Glutamatergic neuron (in vitro differentiated cells): Measurements from ENCODE around the gene FNIP1. TPM values are rescaled to one million over a fixed set of nuclear protein-coding genes. Genes with fewer than 3 reads are reported as not detected.

ENCODE experiments used
- DNase-seq: peaks from one replicate; pipeline ENCODE4 v3.0.0; 2022
- H3K27ac Mint-ChIP-seq: one replicate; pipeline ENCODE4 v1.8.0; 2020; ENCODE audit warnings: mild to moderate bottlenecking, mixed read lengths, inconsistent platforms; ENCODE audit not compliant: unreplicated experiment
- H3K27me3 Mint-ChIP-seq: one replicate; pipeline ENCODE4 v1.8.0; 2020; ENCODE audit warnings: mild to moderate bottlenecking, moderate library complexity, mixed read lengths, inconsistent platforms; ENCODE audit not compliant: unreplicated experiment
- H3K36me3 Mint-ChIP-seq: one replicate; pipeline ENCODE4 v1.8.0; 2020; ENCODE audit warnings: mild to moderate bottlenecking, mixed read lengths, inconsistent platforms; ENCODE audit not compliant: unreplicated experiment
- H3K4me1 Mint-ChIP-seq: one replicate; pipeline ENCODE4 v1.8.0; 2020; ENCODE audit warnings: mild to moderate bottlenecking, low read depth, mixed read lengths, inconsistent platforms; ENCODE audit not compliant: unreplicated experiment
- H3K4me3 Mint-ChIP-seq: one replicate; pipeline ENCODE4 v1.8.0; 2020; ENCODE audit warnings: mild to moderate bottlenecking, mixed read lengths, inconsistent platforms; ENCODE audit not compliant: unreplicated experiment
- H3K9me3 Mint-ChIP-seq: one replicate; pipeline ENCODE4 v1.8.0; 2020; ENCODE audit warnings: mild to moderate bottlenecking, moderate library complexity, mixed read lengths, inconsistent platforms; ENCODE audit not compliant: unreplicated experiment
- total RNA-seq: library from RNA; stranded (reverse); fragmentation: NEBNext Ultra II Directional; extraction: Animal tissue kit (Norgen Biotek cat#: 25700); gene quantifications from one replicate; pipeline ENCODE4 v1.2.1, GENCODE V29; 2021; ENCODE audit not compliant: unreplicated experiment
- TF ChIP-seq, protein P1 (sequence below): fragments of 200-600 bp; sonication (generic); IDR thresholded peaks from one replicate; pipeline ENCODE4 v1.5.0; 2021; ENCODE audit not compliant: partially characterized antibody, unreplicated experiment

Gene FNIP1
- total RNA-seq, 1 donor from 2014 or later = 23.2 TPM

DNA sequence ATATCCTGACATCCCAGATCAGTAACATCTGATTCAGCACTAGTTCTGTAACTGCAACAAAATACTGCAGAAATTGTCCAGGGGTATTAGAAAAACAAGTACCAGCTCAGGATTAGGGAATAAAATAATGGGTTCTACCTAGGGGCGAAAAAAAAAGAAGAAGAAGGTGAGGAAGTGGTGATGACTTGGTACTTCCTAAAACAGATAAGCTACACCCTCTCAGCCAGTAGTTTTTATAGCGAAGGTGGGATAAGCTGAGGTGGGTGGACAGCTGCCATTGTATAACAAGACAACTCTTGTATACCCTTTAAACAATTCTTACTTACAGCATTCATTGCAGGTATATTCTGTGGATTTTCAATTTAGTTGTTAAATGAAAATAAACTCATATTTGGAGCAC lies 180.9 kb downstream of the FNIP1 start:
- no peaks in the 10 kb centered on the region for H3K27me3 Mint-ChIP-seq
- DNase-seq = no peak
- no peaks in the 10 kb centered on the region for H3K36me3 Mint-ChIP-seq
- no peak overlapping the region for H3K4me3 Mint-ChIP-seq
- TF ChIP-seq, protein P1, sequence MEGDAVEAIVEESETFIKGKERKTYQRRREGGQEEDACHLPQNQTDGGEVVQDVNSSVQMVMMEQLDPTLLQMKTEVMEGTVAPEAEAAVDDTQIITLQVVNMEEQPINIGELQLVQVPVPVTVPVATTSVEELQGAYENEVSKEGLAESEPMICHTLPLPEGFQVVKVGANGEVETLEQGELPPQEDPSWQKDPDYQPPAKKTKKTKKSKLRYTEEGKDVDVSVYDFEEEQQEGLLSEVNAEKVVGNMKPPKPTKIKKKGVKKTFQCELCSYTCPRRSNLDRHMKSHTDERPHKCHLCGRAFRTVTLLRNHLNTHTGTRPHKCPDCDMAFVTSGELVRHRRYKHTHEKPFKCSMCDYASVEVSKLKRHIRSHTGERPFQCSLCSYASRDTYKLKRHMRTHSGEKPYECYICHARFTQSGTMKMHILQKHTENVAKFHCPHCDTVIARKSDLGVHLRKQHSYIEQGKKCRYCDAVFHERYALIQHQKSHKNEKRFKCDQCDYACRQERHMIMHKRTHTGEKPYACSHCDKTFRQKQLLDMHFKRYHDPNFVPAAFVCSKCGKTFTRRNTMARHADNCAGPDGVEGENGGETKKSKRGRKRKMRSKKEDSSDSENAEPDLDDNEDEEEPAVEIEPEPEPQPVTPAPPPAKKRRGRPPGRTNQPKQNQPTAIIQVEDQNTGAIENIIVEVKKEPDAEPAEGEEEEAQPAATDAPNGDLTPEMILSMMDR = no peak
- no peak overlapping the region for H3K27ac Mint-ChIP-seq
- H3K9me3 Mint-ChIP-seq = no peaks in the 10 kb centered on the region
- H3K4me1 Mint-ChIP-seq = peaks cover 6% of the 10 kb centered on the region

DNA sequence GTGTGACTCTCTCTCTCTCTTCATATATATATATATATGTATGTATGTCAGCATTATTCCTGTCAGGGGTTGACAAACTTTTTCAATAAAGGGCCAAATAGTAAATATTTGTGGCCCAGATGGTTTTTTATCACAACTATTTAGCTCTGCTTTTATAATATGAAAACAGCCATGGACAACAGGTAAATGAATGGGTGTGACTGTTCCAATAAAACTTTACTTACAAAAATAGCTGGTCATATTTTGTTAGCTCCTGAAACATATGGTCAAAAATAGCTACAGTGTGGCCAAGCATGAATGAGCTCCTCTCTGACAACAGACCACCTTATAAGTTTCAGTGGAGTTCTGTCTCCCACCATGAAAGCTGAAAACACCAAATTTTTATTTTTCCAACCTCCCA lies 183.4 kb downstream of the FNIP1 start:
- H3K27me3 Mint-ChIP-seq = no peaks in the 10 kb centered on the region
- DNase-seq = no peak
- no peak overlapping the region for H3K4me3 Mint-ChIP-seq
- TF ChIP-seq, protein P1 = no peak
- H3K9me3 Mint-ChIP-seq = peaks cover 1% of the 10 kb centered on the region
- H3K4me1 Mint-ChIP-seq = peaks cover 7% of the 10 kb centered on the region
- no peaks in the 10 kb centered on the region for H3K36me3 Mint-ChIP-seq
- no peak overlapping the region for H3K27ac Mint-ChIP-seq

- Mint-ChIP-seq H3K4me3 (no peak overlapping the region), H3K27ac (no peak overlapping the region), H3K36me3 (no peaks in the 10 kb centered on the region), H3K9me3 (peaks cover 1% of the 10 kb centered on the region), H3K27me3 (no peaks in the 10 kb centered on the region), H3K4me1 (peaks cover 11% of the 10 kb centered on the region)
- DNase-seq = no peak
- TF ChIP-seq, protein P1 = no peak
These were observed 185.8 kb downstream of the FNIP1 start for GRCh38 chr5:131611064-131611381.

GRCh38 chr5:131610198-131611063 lies 186.4 kb downstream of the FNIP1 start:
- TF ChIP-seq, protein P1 = no peak
- Mint-ChIP-seq H3K27me3 (no peaks in the 10 kb centered on the region), H3K27ac (no peak overlapping the region), H3K9me3 (peaks cover 1% of the 10 kb centered on the region), H3K4me1 (peaks cover 11% of the 10 kb centered on the region), H3K36me3 (no peaks in the 10 kb centered on the region), H3K4me3 (no peak overlapping the region)
- no peak for DNase-seq

DNA sequence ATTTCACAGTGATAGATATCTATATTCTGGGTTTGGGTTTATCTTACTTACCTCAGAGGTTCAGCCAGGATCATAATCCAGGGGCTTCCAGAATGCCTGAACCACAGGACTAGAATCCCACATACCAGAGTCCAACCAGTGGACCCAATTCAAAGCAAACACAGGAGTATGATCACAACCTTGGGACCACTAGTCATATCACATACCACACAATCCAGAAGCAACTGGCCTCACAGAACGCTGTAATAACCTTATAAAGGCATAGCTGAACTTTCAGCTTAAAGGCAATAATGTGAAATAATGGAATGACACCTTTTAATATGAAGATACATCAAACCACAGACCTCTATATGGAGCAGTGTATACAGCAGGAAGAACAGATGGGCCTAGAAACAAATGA lies 187.0 kb downstream of the FNIP1 start:
- Mint-ChIP-seq H3K27ac (no peak overlapping the region), H3K4me1 (peaks cover 11% of the 10 kb centered on the region), H3K36me3 (no peaks in the 10 kb centered on the region), H3K27me3 (no peaks in the 10 kb centered on the region), H3K9me3 (peaks cover 1% of the 10 kb centered on the region), H3K4me3 (no peak overlapping the region)
- TF ChIP-seq, protein P1 = no peak
- DNase-seq = no peak
